Breast epithelium (tissue), 4 donors: Measurements from ENCODE around the gene MAFB. TPM values are rescaled to one million over a fixed set of nuclear protein-coding genes. Genes with fewer than 3 reads are reported as not detected.
A peak's percentile ranks its signal among the peaks of the same experiment; 100 is the strongest.

Experiments used
- DNase-seq, 2 donors: peaks; one replicate each; pipeline ENCODE4 v3.0.0-alpha.2; 2019; ENCODE audit warnings: low spot score in 2 of 2
- H3K27ac ChIP-seq, 2 donors: fragments of 200-600 bp; sonication (generic) in 1 of 2; one replicate each; pipeline ENCODE4 v1.5.1; 2016 to 2019; ENCODE audit warnings: mild to moderate bottlenecking in 1 of 2
- H3K27me3 ChIP-seq, 2 donors: fragments of 200-600 bp; sonication (generic) in 1 of 2; one replicate each; pipeline versions ENCODE4 v1.5.1 to v1.6.0; 2017 to 2019; ENCODE audit warnings: control low read depth in 1 of 2, mild to moderate bottlenecking in 1 of 2
- H3K36me3 ChIP-seq: fragments of 200-600 bp; one replicate; pipeline ENCODE4 v1.5.1; 2019
- H3K4me1 ChIP-seq, 2 donors: fragments of 200-600 bp; sonication (generic); one replicate each; pipeline ENCODE4 v1.5.1; 2016 to 2019; ENCODE audit warnings: control low read depth in 1 of 2
- H3K4me3 ChIP-seq, 3 donors: fragments of 200-600 bp; sonication (generic); 1 replicate in 2 of 3; 2 replicates in 1 of 3; pipeline ENCODE4 v1.5.1; 2016 to 2019; ENCODE audit warnings: mild to moderate bottlenecking in 3 of 3, moderate library complexity in 2 of 3
- H3K9me3 ChIP-seq, 2 donors: fragments of 200-600 bp; sonication (generic) in 1 of 2; one replicate each; pipeline ENCODE4 v1.5.1; 2016 to 2019; ENCODE audit warnings: control low read depth in 1 of 2
- CTCF ChIP-seq, 3 donors: fragments of 450-650 bp; IDR thresholded peaks; one replicate each; pipeline ENCODE4 v1.5.1; 2016 to 2017; ENCODE audit warnings: antibody characterized with exemption in 3 of 3, mild to moderate bottlenecking in 3 of 3, moderate library complexity in 3 of 3
- POLR2A ChIP-seq: fragments of 450-650 bp; IDR thresholded peaks from one replicate; pipeline ENCODE4 v1.6.1; 2016; ENCODE audit warnings: antibody characterized with exemption, mild to moderate bottlenecking, moderate library complexity
- POLR2AphosphoS5 ChIP-seq, 3 donors: sonication (generic); formaldehyde crosslinking; IDR thresholded peaks; one replicate each; pipeline ENCODE4 v1.6.1; 2017; ENCODE audit warnings: antibody characterized with exemption in 3 of 3
- intact Hi-C: fragments of 100-400 bp; cut with DNase I; formaldehyde crosslinking; loops from one replicate; pipeline ENCODE4 v1.15.1; 2023; ENCODE audit warnings: low total_unique reads
- total RNA-seq, 3 donors: library from RNA; depleted of rRNA; stranded (reverse); fragments of >200 nt; gene quantifications; one replicate each; pipeline ENCODE4 v1.1.0, GENCODE V29; 2016

Gene MAFB
- total RNA-seq, 3 donors from 2014 or later = 39.0 to 148 (median 43.9) TPM

- intact Hi-C loops = no loop called here
- Histone ChIP-seq H3K27ac (no peak overlapping the region), H3K27me3 (no peaks in the 10 kb centered on the region), H3K36me3 (no peaks in the 10 kb centered on the region), H3K9me3 (no peaks in the 10 kb centered on the region), H3K4me3 (no peak overlapping the region), H3K4me1 (peaks cover 4 to 11% of the 10 kb centered on the region in 2 donors)
- TF ChIP-seq CTCF (IDR thresholded peaks at IDR 0.05) (no peak), POLR2AphosphoS5 (IDR thresholded peaks at IDR 0.05) (no peak), POLR2A (no peak)
- no peak for DNase-seq
Measured at GRCh38 chr20:40652441-40652987, 36.5 kb downstream of the MAFB start.

- peaks cover 4 to 11% of the 10 kb centered on the region in 2 donors for H3K4me1 ChIP-seq
- TF ChIP-seq POLR2A (no peak), POLR2AphosphoS5 (IDR thresholded peaks at IDR 0.05) (no peak), CTCF (IDR thresholded peaks at IDR 0.05) (no peak)
- intact Hi-C loops = no loop called here
- DNase-seq = no peak
- no peak overlapping the region for H3K4me3 ChIP-seq
- H3K27ac ChIP-seq = no peak overlapping the region
- H3K9me3 ChIP-seq = no peaks in the 10 kb centered on the region
- H3K36me3 ChIP-seq = no peaks in the 10 kb centered on the region
- no peaks in the 10 kb centered on the region for H3K27me3 ChIP-seq
Measured at GRCh38 chr20:40651151-40651550, 37.9 kb downstream of the MAFB start.

- peaks cover 4 to 11% of the 10 kb centered on the region in 2 donors for H3K4me1 ChIP-seq
- H3K27ac ChIP-seq = peak overlapping the region in 1 of 2 donors; percentile 43
- no peaks in the 10 kb centered on the region for H3K27me3 ChIP-seq
- intact Hi-C loops = no loop called here
- H3K4me3 ChIP-seq = no peak overlapping the region
- H3K9me3 ChIP-seq = no peaks in the 10 kb centered on the region
- TF ChIP-seq POLR2A = no peak
- no peak for TF ChIP-seq POLR2AphosphoS5 (IDR thresholded peaks at IDR 0.05)
- no peak for TF ChIP-seq CTCF (IDR thresholded peaks at IDR 0.05)
- H3K36me3 ChIP-seq = no peaks in the 10 kb centered on the region
- no peak for DNase-seq
Measured at GRCh38 chr20:40650707-40651106, 38.3 kb downstream of the MAFB start.

GRCh38 chr20:40648210-40649072 lies 40.6 kb downstream of the MAFB start:
- Histone ChIP-seq H3K36me3 (no peaks in the 10 kb centered on the region), H3K9me3 (no peaks in the 10 kb centered on the region), H3K4me1 (peaks cover 0 to 11% of the 10 kb centered on the region in 2 donors), H3K4me3 (no peak overlapping the region), H3K27ac (peak overlapping the region in 1 of 2 donors; percentile 12), H3K27me3 (no peaks in the 10 kb centered on the region)
- DNase-seq = no peak
- intact Hi-C loops = no loop called here
- TF ChIP-seq POLR2AphosphoS5 (IDR thresholded peaks at IDR 0.05) (no peak), POLR2A (no peak)

- H3K27ac ChIP-seq = no peak overlapping the region
- TF ChIP-seq CTCF (IDR thresholded peaks at IDR 0.05) = no peak
- TF ChIP-seq POLR2A = no peak
- no peak for TF ChIP-seq POLR2AphosphoS5 (IDR thresholded peaks at IDR 0.05)
- H3K36me3 ChIP-seq = no peaks in the 10 kb centered on the region
- DNase-seq = no peak
- no peaks in the 10 kb centered on the region for H3K27me3 ChIP-seq
- no peak overlapping the region for H3K4me3 ChIP-seq
- peaks cover 0 to 11% of the 10 kb centered on the region in 2 donors for H3K4me1 ChIP-seq
- H3K9me3 ChIP-seq = no peaks in the 10 kb centered on the region
- intact Hi-C loops = no loop called here
Measured at GRCh38 chr20:40646813-40647212, 42.2 kb downstream of the MAFB start.
